CD4-positive, alpha-beta T cell treated with Interleukin-1 beta for 1 hour (primary cell): Measurements from ENCODE around the gene C4orf50.

Source experiments
- DNase-seq, 2 donors: peaks; one replicate each; pipeline ENCODE4 v3.0.0-alpha.2; 2020 to 2022

The C4orf50 gene

DNA sequence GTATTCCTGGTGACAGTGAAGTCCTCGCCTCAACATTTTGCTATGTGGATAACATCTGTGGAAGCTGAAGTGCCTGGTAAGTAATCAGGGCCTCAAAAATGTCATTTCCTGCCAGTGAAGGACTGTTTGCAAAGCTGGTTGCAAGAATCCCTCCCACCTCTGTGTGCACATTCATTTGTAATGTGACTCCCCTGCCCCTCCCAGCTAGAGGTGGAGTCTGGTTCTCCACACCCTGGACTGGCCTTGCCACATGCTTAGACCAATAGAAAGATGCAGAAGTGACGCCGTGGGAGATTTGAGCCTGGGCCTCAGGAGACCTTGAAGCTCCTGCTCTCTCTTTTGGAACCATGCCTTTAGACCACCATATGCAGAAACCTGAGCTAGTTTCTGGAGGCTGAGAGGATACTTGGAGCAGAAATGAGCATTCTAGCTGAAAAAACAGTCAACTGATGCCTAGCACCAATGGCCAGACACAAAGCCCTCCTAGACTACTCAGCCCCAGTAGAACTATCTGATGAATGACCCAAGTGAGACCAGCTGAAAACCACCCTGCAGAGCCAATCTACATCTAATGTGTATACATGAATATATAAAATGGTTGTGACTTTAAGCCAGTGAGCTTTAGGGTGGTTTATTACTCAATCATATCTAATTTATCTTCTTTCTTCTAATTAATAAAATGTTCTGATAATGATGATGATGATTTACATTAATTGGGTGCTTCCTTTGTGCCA is 77.6 kb downstream of the C4orf50 start:
- DNase-seq, result no peak

DNA sequence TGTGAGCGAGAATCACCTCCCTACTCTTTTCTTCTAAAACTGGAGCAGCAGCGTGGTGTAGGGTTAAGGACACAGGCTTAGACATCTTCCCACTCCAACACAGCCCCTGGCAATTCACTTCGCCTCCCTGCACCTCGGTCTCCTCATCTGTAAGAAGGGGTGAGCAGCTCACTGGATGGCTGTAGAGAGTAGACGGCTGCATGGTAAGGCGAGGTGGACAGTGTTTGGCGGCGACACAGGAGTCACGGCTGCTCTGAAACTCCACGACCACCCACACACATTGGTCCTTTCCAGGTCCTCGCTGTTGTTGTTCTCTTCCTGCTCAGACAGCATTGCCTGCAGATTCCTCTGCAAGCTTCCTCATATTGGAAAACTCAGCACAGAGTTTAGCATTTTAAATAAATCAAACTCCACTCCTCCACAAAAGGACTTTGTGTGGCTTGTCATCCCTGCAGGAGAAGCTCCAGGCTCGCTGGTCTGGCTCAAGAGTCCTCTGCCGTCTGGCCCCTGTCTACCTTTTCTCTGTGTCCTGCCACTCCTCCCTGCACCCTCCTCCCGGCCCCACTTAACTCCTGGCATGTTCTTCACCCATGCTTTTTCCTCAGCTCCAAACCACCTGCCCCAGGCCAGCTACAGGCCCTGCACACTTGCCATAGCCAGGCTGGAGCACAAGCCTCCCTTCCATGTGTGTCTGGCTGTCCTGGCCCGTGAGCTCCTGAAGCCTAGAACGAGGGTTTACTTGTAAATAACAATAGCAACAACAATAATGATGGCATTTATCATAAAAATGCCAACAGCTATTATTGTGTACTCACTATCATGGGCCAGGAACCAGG is 84.0 kb downstream of the C4orf50 start:
- DNase-seq, result no peak

DNA sequence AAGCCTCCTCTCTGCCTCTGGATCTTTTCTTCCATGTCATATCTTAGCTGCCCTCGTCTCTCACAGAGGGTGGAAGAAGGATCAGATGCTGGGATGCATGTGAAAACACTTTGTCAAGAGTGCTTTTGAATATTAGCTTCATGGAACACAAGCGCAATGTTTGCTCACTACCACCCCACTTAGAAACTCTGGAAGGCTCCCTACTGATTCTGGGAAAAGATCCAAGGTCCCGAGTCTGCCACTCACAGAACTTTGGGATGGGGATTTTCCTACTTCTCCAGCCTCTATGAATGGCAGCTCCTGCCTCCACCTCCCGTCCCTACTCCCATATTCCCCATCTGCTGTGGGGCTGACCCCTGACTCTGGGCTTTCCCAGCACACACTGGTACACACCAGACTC is 85.1 kb downstream of the C4orf50 start:
- DNase-seq, result no peak

DNA sequence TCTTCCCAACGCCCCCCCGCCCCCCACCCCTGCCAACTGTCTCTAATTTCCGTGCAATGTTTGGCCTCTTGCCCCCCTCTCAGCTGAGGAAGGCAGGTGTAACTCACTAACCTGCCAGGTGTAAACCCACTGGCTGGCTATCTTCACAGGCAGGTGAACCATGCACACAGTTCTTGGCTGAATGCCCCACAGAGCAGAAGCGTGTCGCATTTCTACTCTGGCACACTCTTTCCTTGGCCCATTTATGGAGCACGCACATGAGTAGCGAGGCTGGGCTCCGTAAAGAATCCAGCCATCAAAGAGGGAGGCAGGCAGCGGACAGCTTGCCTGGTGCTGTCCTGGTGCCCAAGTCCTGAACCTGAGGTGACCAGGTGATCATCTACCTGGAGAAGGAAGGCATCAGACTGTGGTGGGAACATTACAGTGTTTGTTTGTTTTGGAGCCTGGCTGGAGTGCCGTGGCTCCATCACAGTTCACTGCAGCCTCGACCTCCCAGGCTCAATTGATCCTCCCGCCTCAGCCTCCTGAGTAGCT is 86.1 kb downstream of the C4orf50 start:
- DNase-seq, result no peak

DNA sequence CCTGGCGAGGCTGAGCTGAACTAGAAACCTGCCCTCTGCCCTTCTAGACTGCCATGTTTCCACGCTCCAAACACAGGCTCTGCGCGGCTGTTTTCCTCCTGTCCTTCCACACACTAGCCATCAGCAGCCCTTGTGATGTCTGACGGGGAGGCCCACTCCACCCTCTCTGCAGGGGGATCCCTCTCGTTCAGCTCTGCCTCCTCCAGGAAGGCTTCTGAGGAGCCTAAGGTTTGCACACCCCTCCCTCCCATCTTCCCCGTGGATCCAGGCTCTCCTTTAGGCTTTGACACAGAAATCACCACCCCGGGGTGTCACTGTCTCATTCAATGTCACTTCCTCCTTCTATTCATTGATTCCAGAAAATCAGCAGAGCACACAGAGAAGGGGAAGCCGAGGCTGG is 86.7 kb downstream of the C4orf50 start:
- DNase-seq, result no peak

DNA sequence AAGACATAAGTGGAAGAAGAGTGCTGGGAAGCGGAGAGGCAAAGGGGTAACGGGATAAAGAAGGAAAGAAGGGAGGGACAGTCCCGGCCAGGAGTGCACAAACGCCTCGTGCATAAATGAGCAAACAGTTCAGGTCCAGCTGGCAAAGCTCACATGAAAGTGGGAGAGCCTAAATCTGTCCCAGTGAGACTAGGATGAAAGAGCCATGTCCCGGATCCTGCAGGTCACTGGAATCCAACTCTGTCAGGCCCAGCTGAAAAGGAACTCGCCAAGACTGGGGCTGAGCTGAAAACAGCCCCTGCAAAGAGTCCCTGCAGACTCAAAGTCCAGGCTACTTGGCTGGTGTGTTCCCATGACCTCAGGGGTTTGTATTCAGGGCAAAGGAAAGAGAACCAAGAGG is 87.4 kb downstream of the C4orf50 start:
- no peak for DNase-seq

DNA sequence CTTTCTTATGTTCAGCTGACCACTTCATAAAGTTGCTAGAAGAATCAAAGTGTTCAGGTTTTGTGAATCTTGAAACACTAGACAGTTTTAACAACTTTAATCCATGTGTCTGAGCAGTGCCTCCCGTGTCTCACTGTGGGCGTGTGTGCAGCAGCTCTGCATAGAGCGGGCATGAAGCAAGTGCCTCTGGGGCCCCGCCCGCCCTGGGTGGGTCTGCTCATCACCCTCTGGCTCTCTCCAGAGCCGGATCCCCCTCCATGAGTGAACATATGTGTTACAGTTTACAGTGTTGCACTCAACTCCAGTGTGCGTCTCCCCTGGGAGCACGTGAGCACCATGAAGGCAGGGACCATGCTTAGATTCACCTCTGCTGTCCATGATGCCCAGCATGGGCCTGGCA is 87.8 kb downstream of the C4orf50 start:
- no peak for DNase-seq

DNA sequence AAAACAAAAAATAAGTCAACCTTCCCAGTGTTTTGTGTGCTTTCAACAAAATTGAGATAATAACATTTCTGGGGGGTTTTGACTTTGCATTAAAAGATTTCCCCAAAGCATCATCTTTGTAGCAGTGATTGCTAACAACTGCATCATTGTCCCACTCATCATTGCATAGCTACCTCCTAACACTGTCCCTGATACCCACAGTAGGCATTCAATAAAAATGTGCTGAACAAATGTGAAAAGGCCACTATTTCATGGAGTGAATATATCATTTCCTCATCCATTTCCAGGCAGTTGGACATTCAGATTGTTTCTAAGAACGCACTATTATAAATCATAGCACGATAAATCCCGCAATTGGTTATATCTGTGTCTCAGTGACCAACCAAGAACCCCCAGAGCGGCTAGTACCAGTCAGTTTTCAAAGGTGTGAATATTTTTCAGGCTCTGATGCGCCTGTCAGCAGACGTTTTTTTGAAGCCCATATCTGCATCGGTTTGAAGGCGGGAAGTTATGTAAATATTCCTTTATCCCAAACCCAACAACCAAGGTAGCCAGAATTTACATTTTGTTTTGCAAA is 89.3 kb downstream of the C4orf50 start:
- DNase-seq, result no peak

DNA sequence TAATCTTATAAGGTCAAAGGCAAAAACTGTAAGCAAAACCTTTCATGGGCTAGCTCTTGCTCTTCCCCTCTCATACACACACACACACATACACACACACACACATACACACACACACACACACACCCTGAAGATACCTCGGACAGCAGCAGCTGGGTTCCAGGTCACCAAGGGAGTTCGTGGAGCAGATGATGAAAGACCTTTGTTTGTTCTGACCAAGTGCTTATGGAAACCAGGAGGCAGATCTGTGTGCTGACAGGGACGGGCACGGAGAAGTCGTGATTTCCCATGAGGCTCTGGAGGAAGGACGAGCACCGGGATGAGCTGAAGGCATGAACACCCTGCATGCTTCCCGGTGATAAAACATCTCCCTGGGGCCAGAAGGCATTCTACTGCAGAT is 90.0 kb downstream of the C4orf50 start:
- DNase-seq, result no peak

DNA sequence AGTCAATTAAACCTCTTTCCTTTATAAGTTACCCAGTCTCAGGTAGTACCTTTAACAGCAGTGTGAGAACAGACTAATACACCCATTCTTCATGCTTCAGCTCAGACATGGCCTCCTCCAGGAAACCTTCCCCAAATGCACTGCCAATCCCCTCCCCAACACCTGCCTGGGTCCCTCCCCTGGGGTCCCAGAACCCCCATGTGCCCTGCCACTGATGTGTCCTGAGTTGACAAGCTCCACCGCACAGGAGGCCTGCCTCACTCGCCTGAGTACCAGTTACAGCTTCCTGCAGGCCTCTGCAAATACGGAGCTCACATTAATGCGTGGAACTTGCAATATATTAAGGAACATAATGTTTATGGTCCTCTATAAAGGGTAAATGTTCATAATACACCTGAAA is 90.5 kb downstream of the C4orf50 start:
- DNase-seq, result no peak

DNA sequence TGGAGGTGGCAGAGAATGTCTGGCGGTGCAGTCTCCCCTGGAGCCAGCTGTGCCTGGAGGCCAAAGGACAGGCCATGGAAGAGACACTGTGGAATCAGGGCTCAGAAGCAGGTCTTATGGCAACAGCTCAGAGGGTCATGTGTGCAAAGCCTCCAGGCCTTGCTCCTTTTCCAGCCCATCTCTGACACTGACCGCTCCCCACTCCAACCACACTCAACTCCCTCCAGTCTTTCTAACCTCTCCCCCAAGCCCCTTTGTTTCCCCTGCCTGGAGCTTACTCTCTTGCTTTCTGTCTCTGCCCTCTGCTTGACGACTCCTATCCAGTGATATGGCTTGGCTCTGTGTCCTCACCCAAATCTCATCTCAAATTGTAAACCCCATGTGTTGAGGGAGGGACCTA is 91.1 kb downstream of the C4orf50 start:
- DNase-seq, result no peak

DNA sequence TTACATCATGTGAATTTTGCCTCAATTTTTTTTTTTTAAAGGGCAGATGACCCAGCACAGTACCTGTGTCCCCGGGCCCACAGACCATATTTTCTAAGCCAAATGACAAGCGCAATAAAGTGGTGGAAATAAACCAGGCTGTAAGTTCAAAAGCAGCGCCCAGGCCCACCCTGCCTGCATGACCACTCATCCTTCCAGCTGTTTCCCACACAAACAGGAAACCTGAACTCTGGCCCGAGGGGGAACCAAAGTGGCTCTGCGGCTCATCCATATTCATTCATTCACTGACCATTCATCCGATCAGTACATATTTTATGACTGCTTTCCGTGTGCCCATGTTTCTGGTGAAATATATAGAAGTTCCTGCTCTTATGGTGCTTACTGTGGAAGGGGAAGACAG is 91.6 kb downstream of the C4orf50 start:
- no peak for DNase-seq

DNA sequence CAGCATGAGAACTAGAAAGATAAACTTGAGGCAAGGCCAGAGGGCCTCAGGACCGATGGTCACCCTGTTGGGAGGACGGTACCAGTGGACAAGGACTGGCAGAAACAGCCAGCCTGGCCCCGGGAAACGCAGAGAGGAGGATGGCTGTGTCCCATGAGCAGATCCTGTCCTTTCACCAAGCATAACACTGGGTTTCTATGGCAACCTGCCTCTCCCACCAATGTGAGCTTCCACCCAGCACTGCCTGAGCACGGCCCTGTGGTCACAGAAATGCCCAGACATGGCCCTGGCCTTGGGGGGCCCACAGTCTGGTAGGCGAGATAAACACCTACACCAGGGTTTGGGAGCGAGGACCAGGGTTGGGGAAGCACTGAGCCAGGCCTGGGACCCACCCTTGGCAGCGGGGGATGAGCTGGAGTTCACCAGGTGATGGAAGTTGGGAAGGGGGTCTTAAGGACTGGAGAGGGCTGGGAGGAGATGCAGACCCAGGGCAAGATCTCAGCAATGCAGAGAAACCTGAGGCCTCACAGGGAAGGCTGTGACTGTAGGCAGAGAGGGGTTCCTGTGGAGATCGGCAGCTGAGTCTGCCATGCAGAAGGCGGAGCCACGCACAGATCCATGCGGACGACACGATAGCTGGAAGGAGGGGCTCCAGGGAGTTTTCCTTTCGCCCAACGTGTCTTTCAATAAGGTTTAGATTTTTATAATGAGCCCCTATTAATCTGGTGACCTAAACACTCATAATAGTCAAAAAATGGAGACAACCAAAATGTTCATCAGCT is 92.6 kb downstream of the C4orf50 start:
- no peak for DNase-seq

DNA sequence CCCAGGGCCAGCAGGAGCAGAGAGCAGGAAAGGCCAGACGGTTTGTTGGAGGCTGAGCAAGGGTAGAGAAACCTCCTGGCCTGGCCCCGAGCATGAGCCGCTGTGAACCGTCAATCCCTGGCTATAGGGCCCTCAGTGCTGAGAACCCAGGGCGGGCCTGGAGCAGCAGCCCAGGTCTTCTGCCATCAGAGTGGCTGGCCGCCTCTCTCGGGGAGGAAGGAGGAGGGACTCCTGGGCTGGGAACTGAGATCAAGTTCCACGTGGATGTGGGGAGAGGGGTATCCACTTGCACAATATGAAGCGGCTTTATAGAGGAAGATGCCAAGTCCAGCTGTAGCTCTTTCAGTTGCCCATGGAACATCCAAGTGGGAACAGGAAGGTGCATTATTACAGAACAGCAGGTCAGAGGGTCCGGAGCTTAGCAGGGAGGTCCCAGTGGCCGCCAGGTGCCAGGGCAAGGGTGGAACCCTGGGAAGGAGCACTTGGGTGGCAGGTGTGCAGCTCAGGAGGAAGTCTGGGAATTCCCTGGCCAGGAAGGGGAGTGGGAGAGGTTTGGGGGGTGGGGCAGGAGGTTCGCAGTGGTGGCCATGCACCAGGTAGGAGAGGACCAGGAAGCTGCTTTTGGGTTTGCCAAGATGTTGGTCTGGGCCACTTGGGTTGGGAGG is 93.6 kb downstream of the C4orf50 start:
- no peak for DNase-seq

DNA sequence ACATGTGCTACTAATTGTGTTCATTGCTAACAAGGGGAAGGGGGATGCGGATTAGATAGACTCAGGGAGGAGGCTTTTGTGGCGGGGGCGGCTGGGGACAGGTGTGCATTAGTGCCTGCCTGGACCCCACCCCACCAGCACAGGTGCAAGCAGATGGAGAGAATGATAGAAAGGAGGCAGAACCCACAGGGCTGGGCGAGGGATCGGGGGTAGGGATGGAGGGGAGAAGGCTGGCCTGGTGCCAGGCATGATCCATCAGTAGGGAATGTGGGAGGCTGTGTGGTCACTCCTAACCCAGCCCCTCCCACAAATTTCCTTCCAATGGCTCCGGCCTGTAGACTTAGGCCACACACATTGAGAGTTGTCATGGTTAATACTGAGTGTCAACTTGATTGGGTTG is 94.9 kb downstream of the C4orf50 start:
- DNase-seq, result no peak

DNA sequence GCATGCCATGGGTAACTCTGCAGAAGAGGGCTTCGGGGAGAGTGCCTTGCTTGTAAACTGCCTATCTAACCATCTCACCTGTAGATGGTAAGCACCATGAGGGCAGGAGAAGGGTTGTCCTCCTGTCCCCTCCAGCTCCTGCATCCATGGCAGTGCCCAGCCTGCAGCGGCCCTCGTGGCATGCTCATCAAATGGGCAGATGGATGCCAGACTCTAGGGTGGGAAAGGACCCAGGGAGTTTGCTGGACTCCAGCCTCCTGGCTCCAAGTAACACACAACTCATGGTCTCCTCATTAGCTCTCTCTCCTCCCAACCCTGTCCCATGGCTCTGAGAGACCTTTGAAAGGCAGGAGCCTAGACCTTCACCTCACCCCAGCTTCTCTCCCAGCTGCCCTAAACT is 95.7 kb downstream of the C4orf50 start:
- DNase-seq, result no peak

DNA sequence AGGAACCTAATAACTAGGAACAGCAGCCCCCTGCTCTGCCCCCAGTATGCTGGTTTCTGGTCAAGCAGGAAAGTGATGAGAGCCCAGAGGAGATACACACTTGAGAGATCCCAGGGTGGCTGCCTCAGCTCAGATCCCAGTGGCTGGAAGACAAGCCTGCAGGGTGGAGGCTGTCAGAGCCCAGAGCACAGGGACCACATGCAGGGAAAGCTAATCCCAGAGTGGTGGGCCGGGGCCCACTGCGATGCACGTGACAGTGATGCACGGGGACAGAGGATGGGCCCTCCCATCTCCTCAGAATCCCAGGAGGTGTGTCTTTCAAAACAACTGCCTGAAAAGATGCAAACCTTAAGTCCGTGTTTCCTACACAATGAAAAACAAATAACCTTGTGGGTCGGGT is 96.2 kb downstream of the C4orf50 start:
- no peak for DNase-seq

DNA sequence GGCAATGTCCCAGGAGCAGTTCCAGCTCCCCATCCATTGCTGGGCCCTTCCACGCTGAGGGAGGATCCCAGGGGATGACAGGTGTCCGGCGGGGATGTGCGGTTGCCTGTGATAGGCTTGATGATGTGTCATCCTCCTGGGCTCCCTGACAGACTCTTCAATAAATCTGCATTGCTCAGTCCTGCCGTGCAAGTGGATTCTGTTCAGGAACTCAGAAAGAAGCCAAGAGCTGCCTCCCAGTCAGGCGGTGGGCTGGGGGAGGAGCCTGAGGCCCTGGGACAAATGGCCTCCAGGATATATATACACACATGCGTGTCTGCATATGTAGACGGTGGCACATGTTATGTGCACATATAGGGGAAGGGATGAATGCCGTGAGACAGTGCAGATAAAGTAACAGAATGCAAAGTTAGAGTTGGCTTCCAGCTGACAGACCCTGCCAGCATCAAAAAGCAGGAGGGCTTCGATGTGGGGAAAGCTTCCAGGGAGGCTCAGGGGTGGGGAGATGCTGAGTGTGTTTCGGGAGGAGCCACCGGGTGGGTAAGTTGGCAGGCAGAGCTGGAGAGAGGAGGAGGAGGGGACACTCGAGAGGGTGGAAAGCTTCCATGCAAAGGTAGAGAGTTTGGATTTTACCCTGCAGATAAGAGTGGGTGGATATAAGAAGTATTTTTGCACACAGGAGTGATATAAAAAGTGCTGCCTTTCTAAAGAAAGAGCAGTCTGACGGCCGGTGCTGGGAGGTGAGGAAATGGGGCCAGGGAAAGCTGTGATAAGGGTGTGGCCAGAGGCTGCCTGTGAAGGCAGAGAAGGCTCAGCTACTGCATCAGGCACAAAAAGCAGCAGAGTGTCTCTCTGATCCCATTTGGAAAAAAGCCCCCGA is 96.9 kb downstream of the C4orf50 start:
- no peak for DNase-seq

DNA sequence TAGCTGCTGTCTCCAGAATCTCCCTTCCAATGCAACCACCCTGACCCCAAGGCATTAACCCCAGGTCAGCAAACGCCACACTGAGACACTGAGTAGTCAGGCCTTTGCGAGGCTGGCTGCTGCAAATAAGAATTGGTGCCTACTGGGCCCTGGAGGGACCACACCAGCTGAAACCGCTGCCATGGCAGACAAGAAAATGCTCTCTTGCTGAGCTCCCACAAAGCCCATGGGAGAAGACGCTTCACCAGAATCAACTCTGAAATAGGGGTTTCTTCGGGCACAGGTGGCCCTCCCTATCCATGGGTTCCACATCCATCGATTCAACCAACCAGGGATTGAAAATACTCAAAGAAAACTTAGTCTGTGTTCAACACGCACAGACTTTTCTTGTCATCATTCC is 98.7 kb downstream of the C4orf50 start:
- no peak for DNase-seq

DNA sequence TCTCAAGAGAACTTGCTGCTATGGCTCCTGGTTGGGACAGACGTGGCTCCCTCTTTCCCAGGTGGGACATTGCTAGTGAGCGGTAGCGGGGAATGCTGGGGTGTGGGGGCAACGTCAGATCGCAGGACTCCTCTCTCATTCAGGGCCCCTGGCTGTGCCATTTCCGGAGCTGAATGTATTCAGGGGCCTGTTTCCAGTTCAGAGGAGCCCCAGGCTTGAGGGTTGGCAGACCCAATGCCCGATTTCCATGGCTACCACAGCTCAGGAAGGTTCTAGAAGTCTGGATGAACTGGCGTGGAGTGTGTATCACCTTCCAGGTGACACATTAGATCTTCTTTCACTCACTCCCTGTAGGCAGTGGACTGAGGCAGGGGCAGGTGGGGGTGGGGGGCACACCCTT is 99.2 kb downstream of the C4orf50 start:
- no peak for DNase-seq

DNA sequence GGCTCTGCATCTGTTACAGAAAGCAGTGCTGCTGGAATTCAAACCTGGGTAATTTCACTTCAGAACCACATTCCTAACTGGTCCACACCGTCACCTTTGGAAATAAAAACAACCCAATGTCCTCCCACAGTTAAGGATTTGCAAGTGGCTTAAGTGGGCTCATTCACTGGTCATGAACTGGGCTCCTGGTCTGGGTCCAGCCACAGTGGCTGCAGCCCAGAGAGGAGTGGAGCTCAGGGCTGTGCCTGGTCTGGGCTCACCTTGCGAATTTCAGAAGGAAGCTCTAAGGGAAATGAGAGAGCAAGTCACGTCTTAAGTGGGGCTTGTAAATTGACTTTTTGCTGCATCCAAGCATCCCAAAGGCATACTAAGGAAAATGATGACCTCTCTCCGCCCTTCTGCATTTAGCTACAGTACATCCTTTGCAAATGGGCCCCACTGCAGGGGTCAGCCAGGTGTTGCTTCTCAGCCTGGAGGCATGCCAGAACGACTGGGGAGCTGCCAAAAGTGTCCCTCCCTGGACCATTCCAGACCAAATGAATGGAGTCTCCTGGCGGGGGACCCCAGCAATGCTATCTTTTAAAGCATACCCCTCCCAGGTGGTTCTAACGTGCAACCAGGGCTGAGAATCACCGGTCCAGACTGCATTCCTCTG is 99.8 kb downstream of the C4orf50 start:
- no peak for DNase-seq
